ENCODE data around the gene SWAP70. TPM values are rescaled to one million over a fixed set of nuclear protein-coding genes. Genes with fewer than 3 reads are reported as not detected.

Gene SWAP70
- total and polyA plus RNA-seq, 2 experiments from 2014 or later, result 30.3 to 33.3 TPM

- ATAC-seq, result no peak
- DNase-seq (ENCODE audit: low spot score), result no peak
Measured at GRCh38 chr11:9629064-9629463, 34.8 kb upstream of the SWAP70 start.

More at GRCh38 chr11:9629064-9629463, 34.8 kb upstream of the SWAP70 start:
- Mint-ChIP-seq H3K27ac (no peak overlapping the region), H3K27me3 (ENCODE audit: insufficient read depth, low read depth, poor library complexity) (peaks cover 15% of the 10 kb centered on the region), H3K36me3 (ENCODE audit: low read depth) (peaks cover 4% of the 10 kb centered on the region; the same call in 2 of the 3 replicates), H3K9me3 (peaks cover 4% of the 10 kb centered on the region; the same call in 2 of the 3 replicates), H3K4me1 (peaks cover 39% of the 10 kb centered on the region), H3K4me3 (no peak overlapping the region)
- Histone ChIP-seq H3K4me1 (ENCODE audit: insufficient read depth) (peaks cover 20% of the 10 kb centered on the region), H4K20me1 (replicated peaks; ENCODE audit: insufficient read depth) (no peaks in the 10 kb centered on the region), H2AFZ (no peak overlapping the region), H3F3A (replicated peaks; ENCODE audit: low read depth) (no peaks in the 10 kb centered on the region; the same call in 1 of the 2 replicates), H3K36me3 (ENCODE audit: insufficient read depth) (no peaks in the 10 kb centered on the region), H3K79me2 (replicated peaks; ENCODE audit: insufficient read depth) (no peaks in the 10 kb centered on the region), H3K27ac (ENCODE audit: low read depth) (no peak overlapping the region), H3K4me2 (no peak overlapping the region), H3K27me3 (ENCODE audit: insufficient read depth) (no peaks in the 10 kb centered on the region), H3K4me3 (no peak overlapping the region), H3K9me2 (ENCODE audit: insufficient read depth) (no peaks in the 10 kb centered on the region; the same call in 1 of the 2 replicates)
- no peak for TF ChIP-seq STAT1 (IDR thresholded peaks at IDR 0.05; ENCODE audit: unreplicated experiment)
- no peak for TF ChIP-seq JUNB (IDR thresholded peaks at IDR 0.05; ENCODE audit: unreplicated experiment)
- TF ChIP-seq ETS1 (IDR thresholded peaks at IDR 0.05), result no peak
- no peak for TF ChIP-seq EZH2 (IDR thresholded peaks at IDR 0.05; ENCODE audit: low read depth, unreplicated experiment)
- no peak for TF ChIP-seq NANOG (IDR thresholded peaks at IDR 0.05; ENCODE audit: borderline replicate concordance)
- no peak for TF ChIP-seq REST (IDR thresholded peaks at IDR 0.05; ENCODE audit: unreplicated experiment)
- no peak for TF ChIP-seq POLR2AphosphoS5 (IDR thresholded peaks at IDR 0.05; ENCODE audit: low read depth)
- no peak for TF ChIP-seq ZNF114 (CRISPR knock-in tag; IDR thresholded peaks at IDR 0.05)
- TF ChIP-seq CREB1 (CRISPR knock-in tag; IDR thresholded peaks at IDR 0.05; ENCODE audit: low read depth), result no peak
- TF ChIP-seq EZH2phosphoT487 (IDR thresholded peaks at IDR 0.05; ENCODE audit: unreplicated experiment), result no peak
- no peak for TF ChIP-seq CTCF (conservative IDR thresholded peaks at IDR 0.05; ENCODE audit: low read depth in 2 of 2)
- no peak for TF ChIP-seq ZNF331 (CRISPR knock-in tag; IDR thresholded peaks at IDR 0.05; ENCODE audit: low read depth)
- no peak for TF ChIP-seq ZNF462 (CRISPR knock-in tag; IDR thresholded peaks at IDR 0.05)
